SU-DHL-6 (cell line): ENCODE results near the gene TP53BP2.
"Not testable (repeated sequence)": the region's sequence is repeated elsewhere in the genome, so short reads cannot be mapped to it uniquely, and the experiment has no call there.

Experiments
- H2AFZ ChIP-seq: fragments of 200-600 bp; sonication (generic); 2 replicates; pipeline ENCODE4 v1.6.1; 2014; ENCODE audit warnings: low read depth, mild to moderate bottlenecking, moderate library complexity, mixed read lengths, antibody characterized with exemption, low read length; ENCODE audit not compliant: severe bottlenecking
- H3F3A ChIP-seq: fragments of 200-600 bp; shearing (Covaris generic); 2 replicates; pipeline ENCODE4 v1.6.0; 2016; ENCODE audit warnings: antibody characterized with exemption, mild to moderate bottlenecking; ENCODE audit not compliant: insufficient read depth
- H3K27ac ChIP-seq: fragments of 200-600 bp; sonication (generic); 2 replicates; pipeline ENCODE4 v1.5.1; 2016; ENCODE audit warnings: low read depth, mild to moderate bottlenecking, low read length, moderate library complexity, mixed read lengths
- H3K27me3 ChIP-seq: fragments of 200-600 bp; sonication (generic), shearing (Covaris generic); 2 replicates; pipeline ENCODE4 v1.6.0; 2014; ENCODE audit warnings: mild to moderate bottlenecking, low read length
- H3K36me3 ChIP-seq: fragments of 200-600 bp; sonication (generic); 2 replicates; pipeline ENCODE4 v1.6.1; 2014; ENCODE audit warnings: mild to moderate bottlenecking, low read length, mixed read lengths
- H3K4me2 ChIP-seq: fragments of 300-600, 200-600 bp; shearing (Covaris generic), sonication (generic); 2 replicates; pipeline ENCODE4 v1.6.0; 2014; ENCODE audit warnings: low read length, low read depth, mild to moderate bottlenecking; ENCODE audit not compliant: poor library complexity, severe bottlenecking
- H3K4me3 ChIP-seq: fragments of 200-600 bp; sonication (generic); 2 replicates; pipeline ENCODE4 v1.5.1; 2014; ENCODE audit warnings: antibody characterized with exemption, low read length, mild to moderate bottlenecking, mixed read lengths; ENCODE audit not compliant: insufficient read depth, poor library complexity, severe bottlenecking
- H3K79me2 ChIP-seq: fragments of 200-600 bp; sonication (generic); 2 replicates; pipeline ENCODE4 v1.6.1; 2014; ENCODE audit warnings: mild to moderate bottlenecking, low read length, moderate library complexity; ENCODE audit not compliant: insufficient read depth
- H3K9ac ChIP-seq: fragments of 200-600 bp; sonication (generic); 2 replicates; pipeline ENCODE4 v1.7.0; 2014; ENCODE audit warnings: mild to moderate bottlenecking, low read length
- H3K9me2 ChIP-seq: fragments of 200-600 bp; sonication (generic); replicated peaks from 2 replicates; pipeline ENCODE4 v1.6.1; 2014; ENCODE audit warnings: low read length; ENCODE audit not compliant: insufficient read depth
- H3K9me3 ChIP-seq: fragments of 200-600 bp; sonication (generic); 2 replicates; pipeline ENCODE4 v1.6.1; 2014; ENCODE audit warnings: low read length, mixed read lengths; ENCODE audit not compliant: insufficient read depth
- H4K20me1 ChIP-seq: fragments of 200-600 bp; sonication (generic); 2 replicates; pipeline ENCODE4 v1.6.1; 2014; ENCODE audit warnings: low read depth, mild to moderate bottlenecking, antibody characterized with exemption, low read length, moderate library complexity, mixed read lengths
- EZH2phosphoT487 ChIP-seq: fragments of 200-600 bp; sonication (generic), shearing (Covaris generic); conservative IDR thresholded peaks from 2 replicates; pipeline ENCODE4 v1.6.1; 2018; ENCODE audit warnings: mild to moderate bottlenecking, antibody characterized with exemption, low read length, moderate library complexity, mixed read lengths
- TF ChIP-seq, protein P1 (sequence below): fragments of 200-600 bp; sonication (generic); IDR thresholded peaks from one replicate; pipeline ENCODE4 v1.5.1; 2017; ENCODE audit warnings: antibody characterized with exemption, mild to moderate bottlenecking, low read length, moderate library complexity; ENCODE audit not compliant: insufficient read depth, poor library complexity, severe bottlenecking

TP53BP2 gene, protein sequence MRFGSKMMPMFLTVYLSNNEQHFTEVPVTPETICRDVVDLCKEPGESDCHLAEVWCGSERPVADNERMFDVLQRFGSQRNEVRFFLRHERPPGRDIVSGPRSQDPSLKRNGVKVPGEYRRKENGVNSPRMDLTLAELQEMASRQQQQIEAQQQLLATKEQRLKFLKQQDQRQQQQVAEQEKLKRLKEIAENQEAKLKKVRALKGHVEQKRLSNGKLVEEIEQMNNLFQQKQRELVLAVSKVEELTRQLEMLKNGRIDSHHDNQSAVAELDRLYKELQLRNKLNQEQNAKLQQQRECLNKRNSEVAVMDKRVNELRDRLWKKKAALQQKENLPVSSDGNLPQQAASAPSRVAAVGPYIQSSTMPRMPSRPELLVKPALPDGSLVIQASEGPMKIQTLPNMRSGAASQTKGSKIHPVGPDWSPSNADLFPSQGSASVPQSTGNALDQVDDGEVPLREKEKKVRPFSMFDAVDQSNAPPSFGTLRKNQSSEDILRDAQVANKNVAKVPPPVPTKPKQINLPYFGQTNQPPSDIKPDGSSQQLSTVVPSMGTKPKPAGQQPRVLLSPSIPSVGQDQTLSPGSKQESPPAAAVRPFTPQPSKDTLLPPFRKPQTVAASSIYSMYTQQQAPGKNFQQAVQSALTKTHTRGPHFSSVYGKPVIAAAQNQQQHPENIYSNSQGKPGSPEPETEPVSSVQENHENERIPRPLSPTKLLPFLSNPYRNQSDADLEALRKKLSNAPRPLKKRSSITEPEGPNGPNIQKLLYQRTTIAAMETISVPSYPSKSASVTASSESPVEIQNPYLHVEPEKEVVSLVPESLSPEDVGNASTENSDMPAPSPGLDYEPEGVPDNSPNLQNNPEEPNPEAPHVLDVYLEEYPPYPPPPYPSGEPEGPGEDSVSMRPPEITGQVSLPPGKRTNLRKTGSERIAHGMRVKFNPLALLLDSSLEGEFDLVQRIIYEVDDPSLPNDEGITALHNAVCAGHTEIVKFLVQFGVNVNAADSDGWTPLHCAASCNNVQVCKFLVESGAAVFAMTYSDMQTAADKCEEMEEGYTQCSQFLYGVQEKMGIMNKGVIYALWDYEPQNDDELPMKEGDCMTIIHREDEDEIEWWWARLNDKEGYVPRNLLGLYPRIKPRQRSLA

DNA sequence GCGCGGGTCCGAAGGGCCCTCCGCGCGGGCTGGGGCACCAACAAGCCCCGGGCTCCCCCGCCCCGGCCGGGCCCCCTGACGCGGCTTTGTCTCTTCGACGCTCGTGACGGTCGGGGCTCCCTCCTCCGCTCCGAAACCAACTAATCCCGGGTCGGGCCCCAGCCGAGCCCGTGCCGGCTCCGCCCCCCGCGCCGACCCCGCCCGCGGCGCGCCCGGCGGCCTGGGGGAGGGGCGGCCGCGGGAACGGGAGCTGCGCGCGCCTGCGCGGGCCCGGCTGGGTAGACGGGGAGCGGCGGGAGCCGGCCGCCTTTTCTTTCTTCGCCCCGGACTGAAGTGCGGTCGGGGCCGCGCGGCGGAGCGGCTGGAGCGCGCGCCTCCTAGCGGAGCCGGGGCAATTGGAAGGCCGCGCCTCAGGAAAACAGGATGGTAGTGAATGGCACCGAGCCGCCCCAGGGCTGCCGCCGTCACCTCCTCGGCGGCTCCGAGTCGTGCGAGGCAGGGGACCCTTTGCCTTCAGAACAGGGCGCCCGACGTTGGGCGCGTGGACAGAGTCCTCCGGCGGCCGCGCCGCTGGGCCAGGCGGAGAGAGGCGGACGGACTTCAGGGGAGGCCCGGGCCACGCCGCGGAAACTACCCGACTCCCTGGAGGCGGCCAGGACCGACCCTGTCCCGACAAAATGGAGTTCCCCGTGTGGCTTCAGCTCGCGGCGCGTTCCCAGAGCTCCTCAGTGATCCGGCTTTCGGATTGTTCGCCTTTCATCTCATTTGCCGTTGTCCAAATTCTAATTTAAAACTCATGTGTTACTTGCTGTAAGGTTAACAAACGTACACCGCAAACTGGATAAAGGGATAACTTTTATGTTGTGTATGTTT lies at the start of gene TP53BP2:
Gene TP53BP2, minus strand, starts transcription at position 138 of the 873 bp plus-strand sequence. CDS start 267 bp downstream, outside the sequence.
- Histone ChIP-seq H3K27ac (no peak within 1 kb of the TSS; the same call in 1 of the 2 replicates), H3K27me3 (no peaks in the 10 kb centered on the region)
- TF ChIP-seq EZH2phosphoT487, result no peak
- TF ChIP-seq, protein P1, sequence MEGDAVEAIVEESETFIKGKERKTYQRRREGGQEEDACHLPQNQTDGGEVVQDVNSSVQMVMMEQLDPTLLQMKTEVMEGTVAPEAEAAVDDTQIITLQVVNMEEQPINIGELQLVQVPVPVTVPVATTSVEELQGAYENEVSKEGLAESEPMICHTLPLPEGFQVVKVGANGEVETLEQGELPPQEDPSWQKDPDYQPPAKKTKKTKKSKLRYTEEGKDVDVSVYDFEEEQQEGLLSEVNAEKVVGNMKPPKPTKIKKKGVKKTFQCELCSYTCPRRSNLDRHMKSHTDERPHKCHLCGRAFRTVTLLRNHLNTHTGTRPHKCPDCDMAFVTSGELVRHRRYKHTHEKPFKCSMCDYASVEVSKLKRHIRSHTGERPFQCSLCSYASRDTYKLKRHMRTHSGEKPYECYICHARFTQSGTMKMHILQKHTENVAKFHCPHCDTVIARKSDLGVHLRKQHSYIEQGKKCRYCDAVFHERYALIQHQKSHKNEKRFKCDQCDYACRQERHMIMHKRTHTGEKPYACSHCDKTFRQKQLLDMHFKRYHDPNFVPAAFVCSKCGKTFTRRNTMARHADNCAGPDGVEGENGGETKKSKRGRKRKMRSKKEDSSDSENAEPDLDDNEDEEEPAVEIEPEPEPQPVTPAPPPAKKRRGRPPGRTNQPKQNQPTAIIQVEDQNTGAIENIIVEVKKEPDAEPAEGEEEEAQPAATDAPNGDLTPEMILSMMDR, result peak; percentile 34

DNA sequence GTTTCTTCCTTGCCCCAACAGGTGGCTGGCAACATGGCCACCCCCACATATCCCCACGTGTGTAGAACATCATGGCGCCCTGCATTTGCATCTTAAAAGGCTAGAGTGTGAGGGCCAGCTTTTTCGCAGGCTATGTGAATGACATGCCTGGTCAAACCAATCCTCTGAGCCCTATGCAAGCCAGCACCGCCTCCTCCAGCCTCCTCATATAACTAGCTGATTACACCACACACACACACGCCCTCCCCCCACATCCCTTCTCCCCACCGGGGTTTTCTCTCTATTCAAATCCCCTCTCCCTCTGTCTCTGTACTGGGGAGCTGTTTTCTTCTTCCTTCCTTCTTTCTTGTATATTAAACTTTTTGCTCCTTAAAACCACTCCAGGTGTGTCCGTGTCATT lies 44.7 kb upstream of the TP53BP2 start:
- H2AFZ ChIP-seq, H3K9ac ChIP-seq, H3K36me3 ChIP-seq, H4K20me1 ChIP-seq, H3K27ac ChIP-seq, H3K4me3 ChIP-seq, H3K9me3 ChIP-seq, H3K79me2 ChIP-seq, H3K27me3 ChIP-seq, H3F3A ChIP-seq, H3K4me2 ChIP-seq, H3K9me2 ChIP-seq: not testable (repeated sequence)

More for the DNA sequence above, at the start of gene TP53BP2:
- Histone ChIP-seq H3K4me3 (peak within 1 kb of the TSS; percentile 92), H3K9ac (peak within 1 kb of the TSS; percentile 75), H3F3A (0 out of 2 replicates have a peak, but pooled peaks cover 5% of the 10 kb centered on the region), H3K79me2 (peaks cover 23% of the 10 kb centered on the region; the same call in 1 of the 2 replicates), H3K4me2 (peak within 1 kb of the TSS; percentile 76), H2AFZ (peak within 1 kb of the TSS; percentile 99), H4K20me1 (peaks cover 9% of the 10 kb centered on the region; the same call in 1 of the 2 replicates), H3K36me3 (no peaks in the 10 kb centered on the region), H3K9me3 (no peaks in the 10 kb centered on the region), H3K9me2 (no peaks in the 10 kb centered on the region)

DNA sequence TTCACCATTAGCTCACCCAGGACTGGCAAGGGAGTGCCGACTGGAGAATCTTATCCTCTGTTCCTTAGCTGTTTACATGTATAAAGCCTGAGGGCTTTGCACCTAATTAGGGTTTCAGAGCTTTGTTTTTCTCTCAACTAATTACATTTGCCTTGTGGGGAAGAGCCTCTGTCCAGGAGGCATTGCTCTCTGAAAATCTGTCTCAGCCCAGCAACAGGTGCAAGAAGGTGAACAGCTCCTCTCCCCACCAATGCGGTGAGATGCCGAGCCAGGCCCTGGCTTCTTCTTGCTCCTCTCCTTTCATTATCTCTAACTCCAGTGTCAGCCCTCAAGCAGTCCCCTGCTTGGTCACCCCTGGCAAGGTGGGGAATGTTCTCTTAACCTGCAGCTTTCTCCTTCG lies 43.6 kb upstream of the TP53BP2 start:
- H3K9me3 ChIP-seq, H3K27me3 ChIP-seq, H3K9ac ChIP-seq, H3F3A ChIP-seq, H3K27ac ChIP-seq, H3K9me2 ChIP-seq, H3K36me3 ChIP-seq, H3K79me2 ChIP-seq, H2AFZ ChIP-seq, H3K4me3 ChIP-seq, H4K20me1 ChIP-seq, H3K4me2 ChIP-seq: not testable (repeated sequence)
